Cardiac muscle cell (in vitro differentiated cells and primary cell): ENCODE data around the gene NKIRAS2. TPM values are rescaled to one million over a fixed set of nuclear protein-coding genes. Genes with fewer than 3 reads are reported as not detected.

Experiments used
- DNase-seq, 2 donors: peaks; one replicate each; pipeline versions ENCODE4 v3.0.0 to v3.0.0-alpha.2; 2010 to 2017; ENCODE audit warnings: low read depth in 1 of 2, low spot score in 1 of 2
- H3K27ac ChIP-seq: fragments of 200-600 bp; sonication (generic); 2 replicates; pipeline ENCODE4 v1.5.1; 2016
- H3K27me3 ChIP-seq: fragments of 200-600 bp; sonication (generic); 2 replicates; pipeline ENCODE4 v1.6.0; 2016; ENCODE audit warnings: control low read depth
- H3K36me3 ChIP-seq: fragments of 200-600 bp; sonication (generic); 2 replicates; pipeline ENCODE4 v1.5.1; 2016; ENCODE audit warnings: control low read depth
- H3K4me1 ChIP-seq: fragments of 200-600 bp; sonication (generic); 2 replicates; pipeline ENCODE4 v1.8.1; 2017; ENCODE audit warnings: low read depth, mild to moderate bottlenecking, mixed run types
- H3K4me3 ChIP-seq: fragments of 200-600 bp; sonication (generic); 2 replicates; pipeline ENCODE4 v1.5.1; 2016; ENCODE audit warnings: mild to moderate bottlenecking
- H3K9me3 ChIP-seq: fragments of 200-600 bp; sonication (generic); 2 replicates; pipeline ENCODE4 v1.5.1; 2017; ENCODE audit warnings: low read depth, mild to moderate bottlenecking, control low read depth
- polyA plus RNA-seq: library from polyadenylated mRNA; unstranded; fragments of >200 nt; fragmentation: Nextera tagmentation; extraction: Ambion mirVana; gene quantifications from 2 replicates; pipeline ENCODE4 v1.2.1, GENCODE V29; 2016
- total RNA-seq: library from RNA; depleted of rRNA; stranded (reverse); fragments of >200 nt; gene quantifications from 2 replicates; pipeline ENCODE4 v1.2.3, GENCODE V29; 2016
- TF ChIP-seq, protein P1 (sequence below): IDR thresholded peaks from 2 replicates; pipeline ENCODE4 v1.5.1; 2012; ENCODE audit warnings: low read depth, mild to moderate bottlenecking, low read length

Gene NKIRAS2
- total and polyA plus RNA-seq, 2 experiments from 2014 or later: 98.2 to 113 TPM

- Histone ChIP-seq H3K36me3 (no peaks in the 10 kb centered on the region), H3K27me3 (no peaks in the 10 kb centered on the region), H3K4me1 (peaks cover 13% of the 10 kb centered on the region), H3K9me3 (no peaks in the 10 kb centered on the region), H3K4me3 (no peak overlapping the region), H3K27ac (no peak overlapping the region)
- no peak for DNase-seq
- TF ChIP-seq, protein P1, sequence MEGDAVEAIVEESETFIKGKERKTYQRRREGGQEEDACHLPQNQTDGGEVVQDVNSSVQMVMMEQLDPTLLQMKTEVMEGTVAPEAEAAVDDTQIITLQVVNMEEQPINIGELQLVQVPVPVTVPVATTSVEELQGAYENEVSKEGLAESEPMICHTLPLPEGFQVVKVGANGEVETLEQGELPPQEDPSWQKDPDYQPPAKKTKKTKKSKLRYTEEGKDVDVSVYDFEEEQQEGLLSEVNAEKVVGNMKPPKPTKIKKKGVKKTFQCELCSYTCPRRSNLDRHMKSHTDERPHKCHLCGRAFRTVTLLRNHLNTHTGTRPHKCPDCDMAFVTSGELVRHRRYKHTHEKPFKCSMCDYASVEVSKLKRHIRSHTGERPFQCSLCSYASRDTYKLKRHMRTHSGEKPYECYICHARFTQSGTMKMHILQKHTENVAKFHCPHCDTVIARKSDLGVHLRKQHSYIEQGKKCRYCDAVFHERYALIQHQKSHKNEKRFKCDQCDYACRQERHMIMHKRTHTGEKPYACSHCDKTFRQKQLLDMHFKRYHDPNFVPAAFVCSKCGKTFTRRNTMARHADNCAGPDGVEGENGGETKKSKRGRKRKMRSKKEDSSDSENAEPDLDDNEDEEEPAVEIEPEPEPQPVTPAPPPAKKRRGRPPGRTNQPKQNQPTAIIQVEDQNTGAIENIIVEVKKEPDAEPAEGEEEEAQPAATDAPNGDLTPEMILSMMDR: no peak
These were observed 11.7 kb downstream of the NKIRAS2 start for GRCh38 chr17:42031584-42031983.

- TF ChIP-seq, protein P1: no peak
- Histone ChIP-seq H3K27me3 (no peaks in the 10 kb centered on the region), H3K4me1 (peaks cover 14% of the 10 kb centered on the region), H3K9me3 (no peaks in the 10 kb centered on the region), H3K36me3 (no peaks in the 10 kb centered on the region), H3K4me3 (no peak overlapping the region), H3K27ac (no peak overlapping the region)
- DNase-seq: no peak
These were observed 14.2 kb downstream of the NKIRAS2 start for GRCh38 chr17:42034059-42034458.

DNA sequence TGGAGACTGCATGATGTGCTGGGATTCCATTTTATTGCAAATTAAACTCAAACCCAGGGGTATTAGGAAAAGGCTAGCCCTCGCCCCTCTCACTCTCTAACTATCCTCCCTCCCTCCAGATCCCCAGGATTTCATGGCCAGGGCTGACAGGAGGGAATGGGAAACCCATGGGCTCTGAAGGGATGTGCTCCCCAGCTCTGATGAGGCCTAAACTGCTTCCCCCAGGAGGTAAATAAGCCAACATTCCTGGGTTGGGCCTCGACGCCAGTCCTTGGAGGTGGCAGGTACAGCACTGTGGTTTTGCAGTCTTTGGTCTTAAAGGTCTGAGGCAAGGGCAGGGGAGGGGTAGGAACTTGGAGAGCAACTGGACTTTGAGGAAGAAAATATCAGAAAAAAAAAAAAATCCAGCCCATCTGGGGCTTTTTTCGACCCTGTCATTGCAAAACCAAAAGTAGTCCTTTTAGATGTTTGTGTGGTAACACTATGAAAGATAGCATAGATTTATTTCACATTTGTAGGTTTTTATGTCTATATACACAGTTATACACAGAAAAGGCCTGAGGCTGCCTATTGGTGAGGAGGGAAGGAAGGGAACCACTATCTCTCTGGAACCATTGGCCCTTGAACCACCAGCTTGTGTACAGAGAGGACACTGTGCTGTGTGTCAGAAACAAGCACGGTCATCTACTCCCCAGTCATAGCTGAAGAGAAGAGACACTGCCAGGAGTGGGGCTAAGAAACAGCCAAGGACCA, 18.5 kb downstream of the NKIRAS2 start:
- TF ChIP-seq, protein P1: no peak
- H3K27ac ChIP-seq: peak overlapping the region; percentile 23

DNA sequence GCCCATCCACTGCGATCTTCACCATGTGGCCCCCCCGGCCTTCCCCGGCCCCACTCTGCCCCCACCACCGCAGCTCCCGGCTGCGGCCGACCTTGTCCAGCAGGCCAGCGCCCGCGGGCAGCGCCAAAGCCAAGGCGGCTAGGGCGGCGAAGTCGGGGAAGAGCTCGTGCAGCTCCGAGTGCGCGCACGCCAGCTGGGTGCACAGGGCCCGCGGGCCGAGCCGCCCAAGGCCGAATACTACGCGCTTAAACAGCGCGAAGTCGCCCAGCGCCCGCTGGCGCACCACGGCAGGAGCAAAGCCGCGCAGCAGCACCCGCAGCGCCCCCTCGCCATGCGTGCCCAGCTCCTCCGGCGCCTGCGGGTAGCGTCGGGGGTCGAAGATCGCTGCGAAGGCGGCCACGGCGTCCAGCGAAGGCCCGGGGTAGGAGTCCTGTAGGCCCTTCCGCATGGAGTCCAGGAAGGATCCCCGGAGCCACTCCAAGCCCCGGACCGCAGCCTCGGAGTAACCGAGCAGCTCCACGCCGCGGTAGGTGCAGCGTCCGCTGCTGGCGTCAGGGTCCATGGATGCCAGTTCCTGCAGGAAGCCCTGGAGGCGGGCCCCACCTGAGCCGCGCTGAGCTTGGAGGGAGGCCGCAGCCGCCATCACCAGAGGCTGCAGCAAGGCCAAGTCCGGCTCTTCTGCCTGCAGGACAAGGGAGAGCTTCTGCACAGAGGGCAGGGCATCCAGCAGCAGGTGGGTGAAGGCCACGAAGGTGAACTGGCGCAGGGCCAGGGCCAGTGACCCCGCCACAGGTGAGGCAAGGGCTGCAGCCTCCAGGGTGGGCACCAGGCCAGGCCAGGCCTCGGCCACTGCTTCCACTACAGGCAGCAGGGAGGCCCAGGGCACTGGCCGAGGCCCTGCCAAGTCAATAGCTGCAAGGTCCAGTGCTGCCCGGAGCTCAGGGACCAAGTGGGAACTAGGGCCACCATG, 20.2 kb downstream of the NKIRAS2 start:
- Histone ChIP-seq H3K36me3 (no peaks in the 10 kb centered on the region), H3K4me3 (no peak overlapping the region), H3K27me3 (no peaks in the 10 kb centered on the region), H3K4me1 (peaks cover 14% of the 10 kb centered on the region), H3K27ac (no peak overlapping the region), H3K9me3 (no peaks in the 10 kb centered on the region)
- DNase-seq: peak in 1 of 2 donors; percentile 22
- TF ChIP-seq, protein P1: no peak

More for the DNA sequence above, 18.5 kb downstream of the NKIRAS2 start:
- H3K4me3 ChIP-seq: no peak overlapping the region
- H3K9me3 ChIP-seq: no peaks in the 10 kb centered on the region
- DNase-seq: no peak
- H3K36me3 ChIP-seq: no peaks in the 10 kb centered on the region
- peaks cover 14% of the 10 kb centered on the region for H3K4me1 ChIP-seq
- H3K27me3 ChIP-seq: no peaks in the 10 kb centered on the region

GRCh38 chr17:42040818-42041217, 20.9 kb downstream of the NKIRAS2 start:
- Histone ChIP-seq H3K36me3 (no peaks in the 10 kb centered on the region), H3K4me1 (peaks cover 21% of the 10 kb centered on the region), H3K27ac (no peak overlapping the region), H3K27me3 (no peaks in the 10 kb centered on the region), H3K4me3 (no peak overlapping the region), H3K9me3 (no peaks in the 10 kb centered on the region)
- no peak for DNase-seq
- TF ChIP-seq, protein P1: no peak
